ENCODE data around the gene LRIT1.

DNA sequence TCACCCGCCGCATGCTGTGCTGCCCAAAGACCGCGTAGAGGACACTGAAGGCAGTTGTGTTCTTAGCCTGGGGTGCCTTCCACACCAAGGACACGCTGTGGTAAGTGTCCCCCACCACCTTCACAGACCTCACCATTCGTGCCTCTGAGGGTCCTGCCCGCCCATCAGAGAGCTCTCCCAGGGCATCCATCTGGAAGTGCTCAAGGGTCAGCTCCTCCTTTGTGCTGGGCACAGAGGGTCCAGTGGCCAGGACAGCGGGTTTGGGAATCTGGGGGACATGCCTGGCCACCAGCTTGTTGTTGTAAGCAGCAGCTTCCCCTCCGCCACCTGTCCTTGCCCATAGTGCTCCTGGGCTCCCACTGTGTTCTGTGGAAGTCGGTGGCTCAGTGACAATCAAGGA is 9.0 kb downstream of the LRIT1 start:
- no peak for TF ChIP-seq CTCF (IDR thresholded peaks at IDR 0.05)
- no peak for TF ChIP-seq POLR2AphosphoS5 (IDR thresholded peaks at IDR 0.05; ENCODE audit: low read depth, low read length)
- TF ChIP-seq, protein P1, sequence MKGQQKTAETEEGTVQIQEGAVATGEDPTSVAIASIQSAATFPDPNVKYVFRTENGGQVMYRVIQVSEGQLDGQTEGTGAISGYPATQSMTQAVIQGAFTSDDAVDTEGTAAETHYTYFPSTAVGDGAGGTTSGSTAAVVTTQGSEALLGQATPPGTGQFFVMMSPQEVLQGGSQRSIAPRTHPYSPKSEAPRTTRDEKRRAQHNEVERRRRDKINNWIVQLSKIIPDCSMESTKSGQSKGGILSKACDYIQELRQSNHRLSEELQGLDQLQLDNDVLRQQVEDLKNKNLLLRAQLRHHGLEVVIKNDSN (IDR thresholded peaks at IDR 0.05; ENCODE audit: borderline replicate concordance, low read depth): no peak
- TF ChIP-seq EP300 (IDR thresholded peaks at IDR 0.05; ENCODE audit: borderline replicate concordance in 1 of 2, low read depth in 1 of 2, low read length in 1 of 2): no peak
- TF ChIP-seq, protein P2, sequence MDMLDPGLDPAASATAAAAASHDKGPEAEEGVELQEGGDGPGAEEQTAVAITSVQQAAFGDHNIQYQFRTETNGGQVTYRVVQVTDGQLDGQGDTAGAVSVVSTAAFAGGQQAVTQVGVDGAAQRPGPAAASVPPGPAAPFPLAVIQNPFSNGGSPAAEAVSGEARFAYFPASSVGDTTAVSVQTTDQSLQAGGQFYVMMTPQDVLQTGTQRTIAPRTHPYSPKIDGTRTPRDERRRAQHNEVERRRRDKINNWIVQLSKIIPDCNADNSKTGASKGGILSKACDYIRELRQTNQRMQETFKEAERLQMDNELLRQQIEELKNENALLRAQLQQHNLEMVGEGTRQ (IDR thresholded peaks at IDR 0.05; ENCODE audit: borderline replicate concordance, low read depth, low read length): no peak
- no peak for TF ChIP-seq SMC3 (IDR thresholded peaks at IDR 0.05; ENCODE audit: low read depth, low read length)
